ENCODE measurements around the gene NEUROD4. TPM values are rescaled to one million over a fixed set of nuclear protein-coding genes. Genes with fewer than 3 reads are reported as not detected.

The NEUROD4 gene
- polyA plus RNA-seq, 1 donor, result not detected

DNA sequence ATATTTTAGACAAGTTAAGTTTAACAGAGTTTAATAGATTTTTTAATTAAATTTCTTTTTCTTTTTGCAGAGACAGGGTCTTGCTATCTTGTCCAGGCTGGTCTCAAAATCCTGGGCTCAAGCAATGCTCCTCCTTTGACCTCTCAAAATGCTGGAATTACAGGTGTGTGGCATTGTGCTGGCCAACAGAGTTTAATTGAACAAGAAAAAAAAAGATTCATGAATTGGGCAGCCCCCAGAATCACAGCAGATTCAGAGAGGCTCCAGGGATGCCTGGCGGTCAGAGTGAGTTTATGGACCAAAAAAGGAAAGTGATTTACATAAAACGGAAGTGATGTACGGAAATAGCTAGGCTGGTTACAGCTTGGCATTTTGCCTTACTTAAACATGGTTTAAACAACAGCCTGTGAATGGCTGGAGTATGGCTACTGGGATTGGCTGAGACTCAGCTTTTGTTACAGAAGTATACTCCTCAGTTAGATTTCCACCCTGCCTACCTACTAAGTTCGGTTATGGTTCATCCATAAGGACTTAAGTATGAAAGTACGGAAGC lies 20.7 kb upstream of the NEUROD4 start:
- no peak for DNase-seq

- DNase-seq, result no peak
These were observed 18.4 kb upstream of the NEUROD4 start for GRCh38 chr12:55001198-55001868.

- DNase-seq, result no peak
These were observed 17.4 kb upstream of the NEUROD4 start for GRCh38 chr12:55002355-55002754.

GRCh38 chr12:55008944-55009585 lies 10.7 kb upstream of the NEUROD4 start:
- no peak for DNase-seq

DNA sequence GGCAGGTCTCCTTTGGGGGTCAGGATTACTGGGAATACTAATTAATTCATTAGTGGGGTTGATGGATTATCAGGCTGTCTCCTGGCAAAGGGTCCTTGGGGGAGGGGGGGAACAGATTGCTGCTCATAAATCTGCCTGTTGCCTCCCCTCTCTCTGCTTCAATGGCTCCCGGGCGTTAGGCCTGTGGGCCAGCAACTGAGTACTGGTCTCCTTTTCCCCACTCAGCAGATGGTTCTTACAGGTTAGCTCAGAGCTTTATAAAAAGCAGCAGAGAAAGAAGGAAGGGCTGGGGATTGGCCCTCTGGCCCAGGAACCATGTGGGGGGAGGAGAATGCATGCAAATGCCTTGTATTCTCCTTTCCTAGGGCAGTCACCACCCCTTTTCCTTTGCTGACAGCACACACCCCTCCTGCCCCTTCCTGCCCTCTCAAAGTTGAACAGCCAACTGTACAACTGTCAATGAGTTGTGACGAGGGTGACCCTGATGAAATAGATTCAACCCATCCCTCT lies 2.3 kb upstream of the NEUROD4 start:
- DNase-seq, result no peak

GRCh38 chr12:55024575-55024974 lies 4.8 kb downstream of the NEUROD4 start:
- no peak for DNase-seq

DNA sequence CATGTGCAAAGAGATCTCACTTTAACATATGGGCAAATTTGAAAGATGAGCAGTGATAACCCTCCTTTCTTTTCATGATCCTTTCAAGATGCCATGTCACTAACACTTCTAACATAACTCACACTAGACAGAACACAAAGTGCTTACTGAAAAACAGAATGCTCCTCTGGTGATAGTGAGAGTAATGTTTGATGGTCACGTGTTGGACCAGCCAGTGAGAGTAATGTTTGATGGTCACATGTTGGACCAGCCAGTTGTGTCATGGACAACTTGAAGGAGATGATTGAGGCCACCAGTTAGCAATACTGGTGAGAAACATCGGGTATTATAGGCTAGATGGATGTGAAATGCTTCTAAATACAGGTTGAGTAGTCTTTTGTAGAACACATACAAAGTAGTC lies 5.7 kb downstream of the NEUROD4 start:
- DNase-seq, result no peak

DNA sequence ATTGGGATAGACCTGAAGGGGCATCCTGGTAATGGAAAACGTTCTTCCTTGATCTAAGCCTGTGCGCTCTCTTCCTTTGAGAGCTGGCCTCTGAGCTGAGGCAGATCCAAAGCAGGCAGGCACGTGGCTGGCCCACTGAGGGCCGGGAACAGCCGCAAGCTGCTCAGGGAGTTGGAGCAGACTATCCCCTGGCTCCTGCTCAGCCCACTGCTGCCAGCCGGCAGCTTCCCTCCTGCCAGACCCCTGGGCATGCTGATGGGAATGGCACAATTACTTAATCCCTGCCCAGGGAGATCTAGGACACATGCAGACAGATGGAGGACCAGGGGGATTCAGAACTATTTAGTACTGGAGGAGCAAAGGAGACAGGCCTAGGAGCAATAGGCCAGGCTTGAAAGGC lies 14.4 kb downstream of the NEUROD4 start:
- DNase-seq, result no peak

DNA sequence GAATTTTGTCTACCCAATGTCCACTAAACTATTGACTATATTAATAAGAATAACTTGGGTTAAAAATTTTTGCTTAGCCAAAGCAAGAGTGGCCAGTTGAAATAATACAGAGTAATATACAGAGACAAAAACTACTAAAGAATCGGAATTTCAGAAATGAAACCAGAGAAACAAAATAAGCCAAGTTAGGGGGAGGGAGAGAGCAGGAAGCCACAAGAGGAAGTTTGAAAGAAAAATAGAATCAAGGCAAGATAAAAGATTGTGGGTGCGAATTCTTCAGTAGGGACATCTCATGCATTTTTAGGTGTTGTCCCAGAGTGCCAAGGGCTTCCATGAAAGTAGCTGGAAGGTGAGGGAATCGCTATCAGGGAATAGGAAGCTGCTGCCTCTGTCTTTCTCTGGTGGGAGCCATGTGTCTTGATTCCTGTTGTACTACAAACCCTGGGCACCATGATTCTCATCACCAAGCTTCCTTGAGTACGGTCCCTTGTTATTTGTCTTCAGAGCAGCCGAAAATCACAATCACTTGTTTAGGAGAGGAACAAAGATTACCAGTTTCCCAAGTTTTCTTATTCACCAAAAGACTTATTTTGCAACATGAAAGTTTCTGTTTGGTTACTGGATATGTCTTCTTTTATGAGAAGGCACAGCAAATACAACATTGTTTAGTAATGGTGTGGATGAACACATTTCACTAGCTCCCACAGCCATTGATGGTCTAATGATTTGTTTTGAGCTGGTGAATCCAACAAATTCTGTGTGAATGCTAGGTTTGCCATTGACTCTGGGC lies 16.7 kb downstream of the NEUROD4 start:
- no peak for DNase-seq

GRCh38 chr12:55037351-55037987 lies 17.7 kb downstream of the NEUROD4 start:
- DNase-seq, result peak; percentile 19

DNA sequence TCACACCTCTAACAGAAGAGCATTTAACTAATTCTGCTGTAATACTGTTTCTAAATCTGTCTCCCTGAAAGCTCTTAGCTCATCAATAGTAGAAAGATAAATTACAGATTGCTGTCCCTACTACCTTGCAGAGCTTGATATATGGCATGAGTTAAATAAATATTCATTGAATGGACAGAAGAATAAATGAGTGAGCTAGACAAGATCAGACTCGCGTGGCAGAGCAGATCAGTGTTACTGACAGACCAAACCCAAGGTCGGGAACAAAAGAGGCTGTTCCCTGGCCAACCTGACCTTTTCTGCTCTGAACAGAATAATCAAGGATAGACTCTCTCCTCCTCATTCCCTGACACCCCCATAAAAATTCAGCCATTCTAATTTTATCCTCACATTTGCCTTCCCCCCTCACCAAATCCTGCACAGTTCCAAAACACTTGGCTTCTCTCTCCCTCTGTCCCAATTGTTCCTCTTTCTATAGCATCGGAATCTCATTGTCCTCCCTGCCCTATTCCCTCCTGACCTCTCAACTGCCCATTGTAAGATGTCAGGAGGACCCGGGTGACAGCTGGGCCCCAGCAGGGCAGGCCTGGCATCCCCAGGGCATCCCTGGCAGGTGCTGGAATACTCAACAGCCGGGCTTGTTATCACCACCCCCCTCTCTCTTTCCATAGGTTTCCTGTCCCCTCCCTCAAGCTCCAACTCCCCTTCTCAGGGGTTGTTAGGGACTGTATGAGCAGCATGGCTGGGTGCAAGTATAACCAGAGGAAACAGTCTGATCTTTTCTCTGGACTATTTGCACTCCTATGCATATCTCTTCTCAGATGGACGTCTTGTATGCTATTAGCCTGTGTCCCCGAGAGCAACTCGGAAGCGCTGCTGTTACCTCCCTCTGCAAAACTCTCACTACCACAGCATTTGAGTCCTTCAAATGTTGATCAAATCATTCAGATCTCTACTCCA lies 19.9 kb downstream of the NEUROD4 start:
- no peak for DNase-seq

DNA sequence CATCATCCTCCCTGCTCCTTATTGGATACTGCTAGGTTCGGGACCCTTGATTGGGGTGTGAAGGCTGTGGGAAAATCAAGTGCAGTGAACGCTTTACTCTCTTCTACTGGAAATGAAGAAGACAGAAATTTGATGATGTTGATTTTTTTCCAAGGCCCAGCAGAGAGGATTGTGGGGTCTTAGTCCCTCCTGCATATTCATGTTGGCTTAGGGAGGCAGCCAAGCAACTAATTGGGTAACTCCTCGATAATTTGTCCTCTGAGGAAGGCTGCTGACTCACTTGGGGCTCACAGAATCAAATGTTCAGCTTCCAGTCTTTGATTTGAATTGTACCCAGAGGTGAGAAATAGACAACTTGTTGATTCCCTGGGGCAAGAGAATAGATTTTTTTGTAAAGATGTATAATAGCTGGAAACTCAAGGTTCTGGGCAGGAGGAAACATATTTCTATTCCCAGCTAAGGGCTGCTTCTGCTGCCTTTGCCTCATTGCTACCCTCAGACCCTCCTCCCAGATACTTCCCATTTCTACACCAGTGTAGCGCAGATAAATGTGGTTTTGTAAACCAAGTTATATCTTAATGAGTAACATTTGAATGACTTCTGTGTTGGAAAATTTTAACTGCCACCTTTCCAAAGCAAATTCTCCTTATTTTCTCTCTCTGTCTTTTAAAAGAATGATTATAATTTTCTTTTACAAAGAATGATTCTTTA lies 21.7 kb downstream of the NEUROD4 start:
- no peak for DNase-seq

DNA sequence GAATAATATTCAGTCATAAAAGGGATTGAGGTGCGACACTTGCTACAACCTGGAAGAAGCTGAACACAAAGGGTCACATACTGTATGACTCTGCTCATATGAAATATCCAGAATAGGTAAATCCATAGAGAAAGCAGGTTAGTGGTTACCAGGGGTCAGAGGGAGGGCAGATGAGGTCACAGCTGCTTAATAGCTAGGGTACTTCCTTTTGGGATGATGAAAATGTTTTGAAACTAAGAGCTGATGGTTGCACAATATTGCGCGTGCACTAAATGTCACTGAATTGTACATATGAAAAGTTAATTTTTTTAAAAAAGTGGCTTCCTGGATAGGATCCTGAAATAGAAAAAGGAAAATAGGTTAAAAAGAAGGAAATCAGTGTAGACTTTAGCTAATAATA lies 23.8 kb downstream of the NEUROD4 start:
- no peak for DNase-seq

- no peak for DNase-seq
These were observed 24.4 kb downstream of the NEUROD4 start for GRCh38 chr12:55044135-55044534.

GRCh38 chr12:55049676-55050075 lies 29.9 kb downstream of the NEUROD4 start:
- DNase-seq, result no peak

GRCh38 chr12:55051197-55051947 lies 31.6 kb downstream of the NEUROD4 start:
- no peak for DNase-seq

DNA sequence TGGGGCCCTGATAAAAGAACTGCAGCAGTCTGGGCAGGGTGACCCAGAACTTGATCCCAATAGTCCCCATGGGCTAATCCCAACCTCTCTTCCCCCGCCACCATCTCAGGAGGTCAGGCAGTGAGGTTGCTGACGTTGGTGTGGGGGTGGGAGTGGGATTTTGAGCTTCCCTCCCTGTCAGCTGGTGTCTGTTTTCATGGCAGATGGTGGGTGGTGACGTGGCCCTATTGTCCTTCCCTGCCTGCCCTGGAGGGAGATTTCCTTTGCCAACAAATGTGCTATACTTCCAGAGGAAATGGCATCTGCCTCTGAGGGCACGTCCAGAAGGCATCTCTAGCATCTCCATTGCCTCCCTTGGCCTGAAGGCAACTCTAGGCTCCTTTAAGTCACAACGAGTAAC lies 37.7 kb downstream of the NEUROD4 start:
- peak; percentile 24 for DNase-seq

GRCh38 chr12:55058082-55058481 lies 38.3 kb downstream of the NEUROD4 start:
- no peak for DNase-seq

DNA sequence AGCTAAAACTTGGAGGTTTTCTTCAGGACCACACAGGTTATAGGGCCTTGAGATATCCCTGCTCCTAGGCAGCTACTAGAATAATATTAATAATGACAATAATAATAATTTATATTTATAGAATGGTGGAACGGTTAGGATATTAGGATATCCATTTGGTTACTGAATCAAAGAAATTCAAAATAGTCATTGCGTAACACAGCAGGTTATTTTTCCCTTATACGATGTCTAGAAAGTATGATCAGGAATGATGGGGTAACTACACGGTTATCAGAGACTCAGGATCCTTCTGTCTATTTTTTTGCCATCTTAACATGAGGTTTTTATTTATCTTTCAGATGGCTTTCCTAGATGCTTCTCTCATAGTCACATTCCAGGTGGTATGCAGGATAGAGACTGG lies 39.0 kb downstream of the NEUROD4 start:
- DNase-seq, result no peak

GRCh38 chr12:55060470-55060869 lies 40.7 kb downstream of the NEUROD4 start:
- DNase-seq, result no peak

Measured in hindlimb muscle (tissue), 1 donor.